ENCODE measurements around the gene AGK. TPM values are rescaled to one million over a fixed set of nuclear protein-coding genes. Genes with fewer than 3 reads are reported as not detected.
A peak's percentile ranks its signal among the peaks of the same experiment; 100 is the strongest.
"Not testable (repeated sequence)": the region's sequence is repeated elsewhere in the genome, so short reads cannot be mapped to it uniquely, and the experiment has no call there.

Gene AGK
- total and polyA plus RNA-seq, 2 experiments from 2014 or later = 15.8 to 27.1 TPM

GRCh38 chr7:141550386-141551093, 670 bp upstream of the AGK start:
- Histone ChIP-seq H3K27me3 (no peaks in the 10 kb centered on the region), H3K9me2 (replicated peaks; ENCODE audit: insufficient read depth) (no peaks in the 10 kb centered on the region), H3K4me3 (peak overlapping the region; percentile 98), H3K9me3 (ENCODE audit: low read depth) (no peaks in the 10 kb centered on the region), H3K4me1 (ENCODE audit: insufficient read depth) (peaks cover 3% of the 10 kb centered on the region), H3K79me2 (no peaks in the 10 kb centered on the region), H3K36me3 (replicated peaks; ENCODE audit: insufficient read depth, low read depth) (no peaks in the 10 kb centered on the region), H4K20me1 (ENCODE audit: insufficient read depth, poor library complexity, severe bottlenecking) (no peaks in the 10 kb centered on the region), H3K27ac (peak overlapping the region; percentile 82), H2AFZ (peak overlapping the region; percentile 100), H3K4me2 (peak overlapping the region; percentile 85)
- no peak for TF ChIP-seq EZH2 (IDR thresholded peaks at IDR 0.05; ENCODE audit: borderline replicate concordance)
- TF ChIP-seq EZH2phosphoT487 (IDR thresholded peaks at IDR 0.05; ENCODE audit: low read depth, severe bottlenecking, unreplicated experiment) = no peak
- TF ChIP-seq CTCF (IDR thresholded peaks at IDR 0.05; ENCODE audit: poor library complexity) = no peak
- DNase-seq (ENCODE audit: low spot score) = peak; percentile 6
- WGBS (ENCODE audit: low lambda C conversion rate, missing lambda C conversion rate) = 47% methylated on average over 18 of the region's 18 CpGs

DNA sequence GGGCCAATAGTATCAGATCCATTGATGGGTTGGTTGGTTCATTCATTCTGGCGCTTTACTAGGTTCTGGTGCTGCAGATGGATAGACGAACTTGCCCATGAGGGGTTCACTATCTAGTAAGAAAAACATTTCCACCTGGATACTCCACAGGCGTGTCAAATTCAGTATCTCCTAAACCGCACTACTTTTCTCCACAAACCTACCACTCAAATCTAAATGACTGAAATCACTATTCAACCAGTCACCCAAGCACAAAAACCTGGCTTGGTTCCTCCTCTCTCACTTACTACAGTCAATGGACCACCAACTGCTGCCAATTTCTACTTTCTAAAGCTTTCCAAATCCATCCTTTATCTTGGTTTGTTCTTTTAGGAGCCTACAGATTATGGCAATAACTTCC, 572 bp downstream of the AGK start:
- TF ChIP-seq EZH2phosphoT487 (IDR thresholded peaks at IDR 0.05; ENCODE audit: low read depth, severe bottlenecking, unreplicated experiment) (no peak), EZH2 (IDR thresholded peaks at IDR 0.05; ENCODE audit: borderline replicate concordance) (no peak), CTCF (IDR thresholded peaks at IDR 0.05; ENCODE audit: poor library complexity) (no peak)
- peaks cover 3% of the 10 kb centered on the region for H3K4me1 ChIP-seq (ENCODE audit: insufficient read depth)
- no peaks in the 10 kb centered on the region for H3K36me3 ChIP-seq (replicated peaks; ENCODE audit: insufficient read depth, low read depth)
- no peak overlapping the region for H3K27ac ChIP-seq
- no peaks in the 10 kb centered on the region for H4K20me1 ChIP-seq (ENCODE audit: insufficient read depth, poor library complexity, severe bottlenecking)
- peak overlapping the region; percentile 98 for H3K4me3 ChIP-seq
- H2AFZ ChIP-seq = peak overlapping the region; percentile 100
- H3K27me3 ChIP-seq = no peaks in the 10 kb centered on the region
- peak overlapping the region; percentile 85 for H3K4me2 ChIP-seq
- no peaks in the 10 kb centered on the region for H3K79me2 ChIP-seq
- no peaks in the 10 kb centered on the region for H3K9me2 ChIP-seq (replicated peaks; ENCODE audit: insufficient read depth)
- no peak for DNase-seq (ENCODE audit: low spot score)
- WGBS (ENCODE audit: low lambda C conversion rate, missing lambda C conversion rate) = 21% methylated on average over 4 of the region's 4 CpGs
- no peaks in the 10 kb centered on the region for H3K9me3 ChIP-seq (ENCODE audit: low read depth)

DNA sequence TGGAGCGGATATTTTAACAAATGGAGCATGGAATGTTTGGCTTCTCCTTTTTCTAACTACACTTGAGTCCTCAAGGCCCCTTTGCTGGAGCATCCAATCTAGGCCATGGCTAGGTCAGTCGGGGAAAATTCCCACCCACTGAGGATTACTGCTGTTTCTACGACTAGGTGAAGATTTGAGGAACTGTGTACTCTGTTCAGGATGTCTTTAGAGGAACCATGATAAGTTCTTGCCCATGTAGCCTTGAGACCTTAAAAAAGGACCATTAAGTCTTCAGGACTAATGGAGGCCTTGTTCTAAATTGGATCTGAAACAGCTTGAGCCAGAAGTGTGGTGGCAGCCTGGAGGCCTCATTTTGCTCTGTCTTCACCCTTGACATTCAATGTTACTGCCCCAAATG, 6.2 kb downstream of the AGK start:
- no peaks in the 10 kb centered on the region for H3K9me2 ChIP-seq (replicated peaks; ENCODE audit: insufficient read depth)
- no peaks in the 10 kb centered on the region for H3K79me2 ChIP-seq
- H3K4me1 ChIP-seq (ENCODE audit: insufficient read depth) = no peaks in the 10 kb centered on the region
- H3K9me3 ChIP-seq (ENCODE audit: low read depth) = peaks cover 9% of the 10 kb centered on the region
- H3K4me2 ChIP-seq = no peak overlapping the region
- DNase-seq (ENCODE audit: low spot score) = no peak
- WGBS (ENCODE audit: low lambda C conversion rate, missing lambda C conversion rate) = 95% methylated on average over 3 of the region's 3 CpGs
- no peak overlapping the region for H3K4me3 ChIP-seq
- no peaks in the 10 kb centered on the region for H4K20me1 ChIP-seq (ENCODE audit: insufficient read depth, poor library complexity, severe bottlenecking)
- H3K27ac ChIP-seq = no peak overlapping the region
- no peak overlapping the region for H2AFZ ChIP-seq
- no peaks in the 10 kb centered on the region for H3K27me3 ChIP-seq
- H3K36me3 ChIP-seq (replicated peaks; ENCODE audit: insufficient read depth, low read depth) = no peaks in the 10 kb centered on the region
- TF ChIP-seq EZH2phosphoT487 (IDR thresholded peaks at IDR 0.05; ENCODE audit: low read depth, severe bottlenecking, unreplicated experiment) = no peak
- no peak for TF ChIP-seq EZH2 (IDR thresholded peaks at IDR 0.05; ENCODE audit: borderline replicate concordance)
- TF ChIP-seq CTCF (IDR thresholded peaks at IDR 0.05; ENCODE audit: poor library complexity) = no peak

DNA sequence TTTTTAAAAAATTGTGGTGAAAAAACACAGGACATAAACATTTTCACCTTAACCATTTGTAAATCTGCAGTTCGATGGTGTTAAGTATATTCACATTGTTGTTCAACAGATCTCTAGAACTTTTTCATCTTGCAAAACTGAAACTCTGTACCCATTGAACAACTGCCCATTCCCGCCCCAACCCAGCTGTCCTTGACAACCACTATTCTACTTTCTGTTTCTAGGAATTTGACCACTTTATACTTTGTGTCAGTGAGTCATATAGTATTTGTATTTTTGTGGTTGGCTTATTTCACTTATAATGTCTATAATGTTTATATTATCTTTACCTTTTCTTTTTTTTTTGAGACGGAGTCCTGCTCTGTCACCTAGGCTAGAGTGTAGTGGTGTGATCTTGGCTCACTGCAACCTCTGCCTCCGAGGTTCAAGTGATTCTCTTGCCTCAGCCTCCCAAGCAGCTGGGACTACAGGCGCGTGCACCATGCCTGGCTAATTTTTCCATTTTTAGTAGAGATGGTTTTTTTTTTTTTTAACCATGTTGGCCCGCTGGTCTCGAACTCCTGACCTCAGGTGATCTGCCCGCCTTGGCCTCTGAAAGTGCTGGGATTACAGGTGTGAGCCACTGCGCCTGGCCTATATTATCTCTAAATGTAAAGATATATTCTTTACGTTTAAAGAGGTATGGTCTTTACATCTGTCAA, 6.8 kb downstream of the AGK start:
- H3K36me3 ChIP-seq (replicated peaks; ENCODE audit: insufficient read depth, low read depth); H3K4me1 ChIP-seq (ENCODE audit: insufficient read depth); DNase-seq (ENCODE audit: low spot score); H3K4me3 ChIP-seq; H3K79me2 ChIP-seq; H2AFZ ChIP-seq; H3K9me3 ChIP-seq (ENCODE audit: low read depth); H3K27ac ChIP-seq; H4K20me1 ChIP-seq (ENCODE audit: insufficient read depth, poor library complexity, severe bottlenecking); H3K27me3 ChIP-seq; H3K4me2 ChIP-seq; H3K9me2 ChIP-seq (replicated peaks; ENCODE audit: insufficient read depth): not testable (repeated sequence)
- 97% methylated on average over 11 of the region's 11 CpGs for WGBS (ENCODE audit: low lambda C conversion rate, missing lambda C conversion rate)
